HuH-7.5 (cell line): ENCODE results near the gene WWC1.
"Not testable (repeated sequence)": the region's sequence is repeated elsewhere in the genome, so short reads cannot be mapped to it uniquely, and the experiment has no call there.

Experiments
- DNase-seq: peaks from one replicate; pipeline ENCODE4 v3.0.0; 2011; ENCODE audit warnings: low spot score

Gene WWC1

DNA sequence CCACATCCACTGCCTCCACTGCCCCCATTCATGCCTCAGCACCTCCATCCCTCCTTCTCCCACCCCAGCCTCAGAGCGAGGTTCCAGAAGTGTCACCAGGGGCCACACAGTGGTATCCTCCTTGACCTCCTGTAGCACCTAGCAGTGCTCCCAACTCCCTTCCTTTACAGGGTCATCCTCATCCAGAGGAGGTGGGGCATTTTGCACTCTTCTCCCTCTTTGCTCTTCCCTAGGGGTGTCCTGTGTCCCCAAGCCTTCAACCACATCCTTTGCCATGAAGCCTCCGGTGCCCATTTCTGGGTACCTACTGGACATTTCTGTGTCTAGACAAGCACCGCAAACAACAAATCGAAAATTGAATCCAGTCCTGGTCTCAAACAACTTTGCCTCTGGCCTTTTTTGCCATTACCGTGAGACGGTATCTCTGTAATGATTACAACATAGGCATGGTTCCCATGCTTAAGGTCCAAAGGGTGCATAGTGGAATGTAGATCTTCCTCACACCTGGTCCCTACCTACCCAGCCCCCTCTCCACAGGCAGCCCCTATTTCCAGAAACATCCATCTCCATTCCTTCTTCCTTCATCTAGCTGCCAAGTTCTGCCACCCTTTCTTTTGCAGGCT lies 17.6 kb downstream of the WWC1 start:
- DNase-seq, result no peak

DNA sequence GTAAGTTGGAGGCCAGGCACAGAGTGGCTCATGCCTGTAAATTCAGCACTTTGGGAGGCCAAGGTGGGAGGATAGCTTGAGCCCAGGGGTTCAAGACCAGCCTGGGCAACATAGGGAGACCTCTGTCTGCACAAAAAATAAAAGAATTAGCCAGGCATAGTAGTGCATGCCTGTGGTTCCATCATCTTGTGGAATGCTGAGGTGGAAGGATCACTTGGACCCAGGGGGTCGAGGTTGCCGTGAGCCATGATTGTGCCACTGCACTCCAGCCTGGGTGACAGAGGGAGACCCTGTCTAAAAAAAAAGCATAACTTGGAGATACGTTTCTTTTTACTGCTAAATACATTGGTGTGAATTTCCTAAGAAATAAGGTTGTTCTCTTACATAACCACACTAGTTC lies 19.1 kb downstream of the WWC1 start:
- not testable (repeated sequence) for DNase-seq

DNA sequence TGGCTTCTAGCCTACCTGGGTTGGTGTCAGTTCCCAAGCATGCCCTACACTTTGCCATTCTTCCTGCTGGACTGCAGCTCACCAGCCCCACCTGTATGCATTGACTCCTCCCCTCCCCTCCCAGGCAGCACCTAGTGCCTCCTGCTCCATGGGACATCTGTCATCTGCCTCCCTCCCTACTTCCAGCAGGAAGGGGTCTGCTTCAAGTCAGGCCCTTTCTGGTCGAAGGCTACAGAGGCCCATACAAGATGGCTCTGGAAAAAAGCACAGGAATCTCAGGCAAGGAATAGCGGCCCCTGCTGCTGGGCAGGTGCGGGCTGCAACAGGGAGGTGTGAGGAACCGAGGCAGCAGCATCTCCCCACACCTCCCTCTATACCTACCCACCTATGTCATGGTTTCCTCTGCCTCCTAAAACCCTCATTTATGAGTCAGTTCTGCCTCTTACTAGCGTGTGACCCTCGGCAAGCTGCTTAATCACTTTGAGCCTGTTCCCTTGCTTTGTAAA lies 19.7 kb downstream of the WWC1 start:
- DNase-seq, result no peak

DNA sequence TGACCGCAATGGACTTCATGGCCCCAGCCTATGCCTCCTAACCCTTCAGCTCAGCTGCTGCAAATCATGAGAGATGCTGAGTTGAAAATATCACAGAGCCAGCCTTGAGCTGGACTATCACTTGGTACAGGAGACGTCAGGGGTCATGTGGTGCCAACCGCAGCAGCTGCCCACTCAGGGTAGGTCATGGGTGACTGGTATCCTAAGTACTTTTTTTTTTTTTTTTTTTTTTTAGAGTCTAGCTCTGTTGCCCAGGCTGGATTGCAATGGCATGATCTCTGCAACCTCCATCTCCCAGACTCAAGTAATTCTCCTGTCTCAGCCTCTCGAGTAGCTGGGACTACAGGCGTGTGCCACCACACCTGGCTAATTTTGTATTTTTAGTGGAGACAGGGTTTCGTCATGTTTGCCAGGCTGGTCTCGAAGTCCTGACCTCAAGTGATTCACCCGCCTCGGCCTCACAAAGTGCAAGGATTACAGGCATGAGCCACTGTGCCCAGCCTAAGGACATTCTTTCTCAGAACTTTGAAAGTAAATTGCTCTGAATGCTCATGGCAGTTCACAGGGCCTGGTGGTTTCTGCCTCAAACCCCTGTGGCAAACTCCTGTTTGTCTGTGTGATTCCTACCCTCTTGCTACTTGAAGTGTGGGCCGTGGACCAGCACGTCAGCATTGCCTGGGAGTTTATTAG lies 21.3 kb downstream of the WWC1 start:
- DNase-seq, result no peak

- DNase-seq, result no peak
These were observed 22.3 kb downstream of the WWC1 start for GRCh38 chr5:168313596-168314204.

GRCh38 chr5:168314735-168315411 lies 23.4 kb downstream of the WWC1 start:
- DNase-seq, result no peak

GRCh38 chr5:168315416-168316138 lies 24.1 kb downstream of the WWC1 start:
- no peak for DNase-seq

DNA sequence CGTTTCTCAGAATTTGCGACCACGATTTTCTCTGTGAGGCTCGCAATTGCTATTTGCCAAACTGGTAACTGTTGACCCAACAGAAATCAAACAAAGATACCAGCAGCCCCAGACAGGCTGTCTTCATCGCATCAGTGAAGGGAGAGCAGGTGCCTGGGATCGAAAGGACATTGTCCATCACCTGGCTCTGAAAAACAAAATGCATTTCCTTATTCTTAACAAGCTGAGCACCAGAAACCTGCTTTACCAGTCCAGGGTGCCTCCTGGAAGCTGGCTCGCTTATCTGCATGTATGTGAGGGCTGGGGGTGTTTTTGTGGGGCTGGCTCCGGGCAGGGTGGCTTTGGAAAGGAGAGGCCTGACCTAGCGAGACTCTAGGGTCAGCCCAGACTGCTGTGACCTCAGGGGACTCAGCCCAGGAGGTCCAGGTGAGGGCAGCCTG lies 24.7 kb downstream of the WWC1 start:
- no peak for DNase-seq

DNA sequence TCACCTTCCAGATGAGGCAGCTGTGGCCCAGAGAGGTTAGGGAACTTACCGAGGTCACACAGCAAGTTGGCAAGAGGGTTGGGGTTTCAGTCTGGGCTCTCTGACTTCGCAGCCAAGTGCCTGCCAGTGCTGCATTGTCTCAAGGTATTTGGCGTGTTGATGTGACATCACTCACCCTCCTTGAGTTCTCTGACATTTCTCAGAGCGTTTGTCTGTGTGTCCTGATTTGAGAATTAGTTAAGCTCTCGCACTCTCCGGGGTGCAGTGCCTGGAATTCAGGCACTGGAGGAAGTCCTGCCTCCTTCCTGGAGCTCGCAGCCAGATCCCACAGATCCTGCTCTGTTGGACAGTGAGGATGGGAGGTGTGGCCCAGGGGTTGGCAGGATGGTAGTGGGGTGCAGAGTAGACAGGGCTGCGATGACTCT lies 25.7 kb downstream of the WWC1 start:
- DNase-seq, result no peak

DNA sequence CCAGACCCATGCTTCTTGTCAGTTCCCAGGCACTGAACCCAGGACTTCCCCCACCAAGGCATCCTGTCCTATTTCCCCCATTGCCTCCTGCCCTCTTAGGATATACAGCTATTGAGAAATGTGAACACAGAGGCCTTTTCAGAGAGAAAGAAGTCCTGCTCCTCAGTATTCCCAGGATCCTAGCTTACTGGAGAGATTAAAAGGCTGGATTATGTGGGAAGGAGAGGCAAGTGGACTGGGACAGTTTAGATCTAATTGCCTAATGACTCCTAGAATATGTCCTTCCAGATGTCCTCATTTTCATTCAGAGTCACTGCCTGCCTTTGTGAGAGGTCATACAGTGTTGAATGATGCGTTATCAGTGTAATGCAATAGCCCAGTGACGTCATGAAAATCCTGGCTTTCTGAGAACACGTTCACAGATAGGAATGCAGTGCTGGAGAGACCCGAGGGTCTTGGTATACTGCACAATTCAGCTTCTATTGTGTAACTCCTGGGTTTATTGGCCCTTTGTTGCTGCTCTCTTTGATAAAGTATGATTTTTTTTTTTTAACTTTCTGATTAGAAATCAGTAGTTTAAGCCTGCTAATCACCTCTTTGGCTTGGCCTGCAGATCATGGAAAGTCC lies 26.2 kb downstream of the WWC1 start:
- peak; percentile 61 for DNase-seq

DNA sequence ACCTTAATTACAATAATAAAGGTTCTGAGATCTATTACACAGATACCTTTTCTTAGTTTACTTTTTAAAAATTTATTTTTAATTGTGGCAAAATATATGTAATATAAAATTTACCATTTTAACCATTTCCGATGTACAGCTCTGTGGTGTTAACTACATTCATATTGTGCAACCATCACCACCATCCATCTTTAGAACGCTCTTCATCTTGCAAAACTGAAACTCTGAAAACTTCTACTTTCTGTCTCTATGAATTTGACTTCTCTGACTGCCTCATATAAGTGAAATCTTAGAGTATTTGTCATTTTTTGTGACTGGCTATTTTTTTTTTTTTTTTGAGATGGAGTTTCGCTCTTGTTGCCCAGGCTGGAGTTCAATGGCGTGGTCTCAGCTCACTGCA lies 26.8 kb downstream of the WWC1 start:
- no peak for DNase-seq

DNA sequence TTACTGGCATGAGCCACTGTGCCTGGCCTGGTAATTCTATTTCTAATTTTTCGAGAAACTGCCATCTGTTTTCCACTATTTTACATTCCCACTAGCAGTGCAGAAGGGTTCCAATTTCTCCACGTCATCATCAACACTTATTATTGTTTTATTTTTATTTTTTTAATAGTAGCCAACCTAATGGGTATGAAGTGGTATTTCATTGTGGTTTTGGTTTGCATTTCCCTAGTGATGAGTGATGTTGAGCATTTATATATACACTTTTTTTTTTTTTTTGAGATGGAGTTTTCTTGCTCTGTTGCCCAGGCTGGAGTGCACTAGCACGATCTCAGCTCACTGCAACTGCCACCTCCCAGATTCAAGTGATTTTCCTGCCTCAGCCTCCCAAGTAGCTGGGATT lies 28.3 kb downstream of the WWC1 start:
- DNase-seq, result no peak

DNA sequence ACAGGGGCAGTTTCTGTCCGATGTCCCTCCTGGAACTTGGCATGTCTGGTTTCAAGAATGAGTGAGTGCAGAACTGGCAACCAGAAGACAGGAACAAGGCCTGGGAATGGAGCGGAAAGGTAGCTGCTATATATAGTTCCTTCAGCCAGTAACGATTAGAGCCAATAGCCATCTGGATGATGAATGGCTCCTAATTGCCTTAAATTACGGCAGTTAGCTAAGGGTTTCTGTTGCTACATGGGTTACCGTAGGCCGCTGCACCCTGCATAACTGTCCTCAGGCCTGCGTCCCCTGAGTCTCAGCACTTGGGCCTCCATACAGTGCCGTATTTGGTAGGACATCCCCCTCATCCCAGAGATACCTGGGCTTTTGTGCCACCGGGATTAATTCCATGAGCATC lies 29.4 kb downstream of the WWC1 start:
- no peak for DNase-seq

DNA sequence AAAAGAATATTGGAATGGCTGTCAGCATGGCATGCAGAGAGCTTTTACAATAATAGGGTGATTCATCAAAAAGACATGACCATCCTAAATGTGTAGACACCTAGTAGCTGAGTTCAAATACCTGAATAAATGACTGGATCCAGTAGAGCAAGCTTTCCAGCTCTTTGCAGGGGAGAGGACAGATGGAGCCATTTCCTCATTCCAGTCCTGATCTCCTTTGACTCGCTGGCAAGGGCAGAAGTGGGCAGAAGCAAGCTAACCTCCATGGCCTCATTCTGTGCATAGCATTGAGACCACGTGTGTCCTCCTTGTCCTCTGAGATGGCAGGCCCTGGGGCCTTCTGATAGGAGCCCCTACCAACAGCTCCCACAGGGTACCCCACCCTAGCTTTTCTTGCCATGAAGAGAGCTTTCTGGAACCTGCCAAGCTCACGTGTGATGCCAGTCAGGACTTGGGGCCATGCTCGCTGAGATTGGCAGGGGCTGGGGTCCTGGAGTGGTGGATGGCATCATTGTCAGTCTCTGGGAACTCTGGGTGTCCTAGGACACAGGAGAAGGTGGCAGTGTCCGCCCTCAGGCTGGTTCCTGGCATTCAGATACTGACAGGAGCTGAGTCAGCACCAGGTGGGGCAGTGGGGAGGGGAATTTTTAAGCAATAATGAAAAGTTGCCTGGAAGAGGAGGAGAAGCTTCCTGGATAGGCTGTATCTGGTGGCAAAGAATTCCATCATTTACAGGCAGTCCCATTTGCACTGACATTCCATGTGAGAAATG lies 33.6 kb downstream of the WWC1 start:
- no peak for DNase-seq

- no peak for DNase-seq
These were observed 35.6 kb downstream of the WWC1 start for GRCh38 chr5:168327019-168327421.

DNA sequence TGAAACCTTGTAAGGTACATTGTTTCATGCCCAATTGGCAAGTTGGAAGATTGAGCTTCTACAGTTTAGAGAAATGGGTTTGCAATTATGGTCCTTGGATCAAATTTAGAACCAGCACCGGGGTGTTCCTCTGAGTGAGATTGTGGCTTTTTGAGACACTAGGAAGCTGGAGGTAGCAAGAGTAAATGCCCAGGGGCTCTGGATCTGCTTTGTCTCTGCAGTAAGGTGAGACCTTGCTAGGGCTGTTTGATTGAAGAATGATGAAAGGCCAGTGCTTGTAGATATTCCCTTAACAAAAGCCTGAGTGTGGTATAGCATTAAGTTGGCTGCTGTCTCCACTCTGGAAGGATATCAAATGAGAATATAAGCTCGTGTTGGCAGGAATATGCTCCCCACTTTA lies 36.0 kb downstream of the WWC1 start:
- DNase-seq, result no peak

DNA sequence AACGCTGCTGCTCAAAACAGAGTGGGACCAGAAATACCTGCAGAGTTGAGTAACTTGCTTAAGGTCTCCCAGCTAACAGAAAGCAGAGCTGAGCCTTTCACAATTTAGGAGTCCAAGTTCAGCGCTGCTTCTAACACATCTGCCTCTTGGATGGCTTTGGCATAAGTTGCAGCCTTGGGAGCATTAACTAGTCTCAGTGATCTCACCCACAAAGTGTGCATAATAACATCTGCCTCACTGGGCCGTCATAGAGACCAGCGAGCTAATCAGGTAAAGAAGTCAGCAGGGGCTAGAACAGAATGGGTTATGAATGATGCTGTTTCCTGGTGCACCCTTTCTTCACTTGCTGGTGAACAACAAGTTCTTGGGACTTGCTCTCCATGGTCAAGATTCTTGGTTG lies 36.5 kb downstream of the WWC1 start:
- DNase-seq, result no peak

DNA sequence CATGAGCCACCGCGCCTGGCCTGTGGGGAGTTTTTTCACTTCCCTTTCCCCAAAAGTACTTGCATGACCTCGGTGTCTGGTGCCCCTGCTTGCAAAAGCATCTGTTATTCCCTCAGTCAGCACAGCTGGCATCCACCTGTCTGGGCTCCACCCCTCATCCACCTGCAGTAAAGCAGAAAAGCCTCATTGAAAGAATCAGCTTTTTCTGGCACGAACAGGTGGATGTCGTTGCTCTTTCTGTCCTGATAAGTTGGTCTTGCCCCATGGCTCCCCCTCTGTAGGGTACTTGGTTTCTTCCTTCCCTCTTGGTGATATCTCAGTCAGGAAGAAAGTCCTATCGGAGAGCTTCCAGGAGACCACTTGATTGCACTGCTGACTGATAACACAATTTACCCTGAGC lies 37.4 kb downstream of the WWC1 start:
- no peak for DNase-seq

- DNase-seq, result no peak
These were observed 37.9 kb downstream of the WWC1 start for GRCh38 chr5:168329302-168329701.

DNA sequence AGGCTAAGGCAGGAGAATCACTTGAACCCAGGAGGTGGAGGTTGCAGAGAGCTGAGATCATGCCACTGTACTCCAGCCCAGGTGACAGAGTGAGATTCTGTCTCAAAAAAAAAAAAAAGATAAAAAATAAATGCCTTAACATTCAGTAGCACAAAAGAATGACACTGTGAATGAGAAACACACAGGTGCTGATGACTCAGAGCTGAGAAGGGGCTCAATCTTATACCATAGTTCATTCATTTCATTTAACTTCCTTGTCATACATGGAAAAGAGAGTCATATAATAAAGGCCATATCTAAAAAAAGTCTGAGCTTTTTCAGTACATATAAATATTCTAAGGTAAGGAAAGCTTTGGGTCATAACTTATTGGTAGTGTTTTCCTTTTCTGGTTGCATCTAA lies 40.6 kb downstream of the WWC1 start:
- no peak for DNase-seq

- DNase-seq, result no peak
These were observed 42.8 kb downstream of the WWC1 start for GRCh38 chr5:168334280-168334679.
